Measurements from ENCODE around the gene DPF3. TPM values are rescaled to one million over a fixed set of nuclear protein-coding genes. Genes with fewer than 3 reads are reported as not detected.

DPF3 gene
- total and polyA plus RNA-seq, 11 donors, result 13.5 to 53.8 (median 37.0) TPM

DNA sequence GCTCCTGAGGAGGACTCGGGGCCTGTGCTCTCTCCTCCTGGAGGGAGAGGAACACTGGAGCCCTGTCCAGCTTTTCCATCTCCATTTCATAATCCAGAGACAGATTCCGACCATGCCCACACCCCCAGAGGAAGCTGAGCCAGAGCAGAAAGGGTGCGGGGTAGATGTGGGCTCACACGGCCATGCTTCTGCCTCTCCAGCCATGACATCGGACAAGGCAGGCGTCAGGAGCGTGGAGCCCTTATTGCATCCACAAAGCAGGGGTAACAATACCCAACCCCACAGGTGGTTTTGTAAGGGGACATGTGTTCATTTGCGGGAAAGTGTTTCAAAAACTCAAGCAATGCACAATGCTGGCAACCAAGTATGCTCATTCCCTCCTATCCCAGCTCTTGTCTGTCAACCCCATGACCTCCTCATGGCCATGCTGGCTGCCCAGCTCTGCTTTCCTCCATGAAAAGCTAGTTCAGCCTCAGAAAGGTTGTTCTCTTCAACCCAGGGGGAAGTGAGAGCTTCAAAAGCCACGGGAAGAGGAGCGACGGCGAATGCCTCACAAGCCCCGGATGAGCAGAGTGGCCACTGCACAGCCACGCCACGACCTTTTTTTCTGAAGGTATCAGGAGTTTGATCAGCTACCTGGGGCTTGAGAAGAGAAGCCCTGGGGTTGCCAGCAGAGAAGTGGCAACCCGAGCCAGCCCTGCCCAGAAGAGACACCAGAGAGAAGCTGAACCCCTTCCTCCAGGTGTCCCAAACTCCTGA lies 161.7 kb downstream of the DPF3 start:
- H3K4me1 ChIP-seq, result peaks cover 0 to 16% (median 5%) of the 10 kb centered on the region in 12 donors
- no peak for DNase-seq
- H3K27ac ChIP-seq, result no peak overlapping the region
- 81 to 85% (median 85%) methylated on average over 15 to 16 of the region's 16 CpGs for WGBS, 4 donors
- H3K4me3 ChIP-seq, result no peak overlapping the region
- peak in 1 of 4 donors; percentile 5 for ATAC-seq
- no peak for TF ChIP-seq CTCF (IDR thresholded peaks at IDR 0.05)
- peaks cover 0 to 33% (median 12%) of the 10 kb centered on the region in 9 donors for H3K36me3 ChIP-seq
- H3K27me3 ChIP-seq, result no peaks in the 10 kb centered on the region
- H3K9me3 ChIP-seq, result no peaks in the 10 kb centered on the region
- intact Hi-C loops (cut with DNase I), result no loop called here

- ATAC-seq, result no peak
These were observed 162.5 kb downstream of the DPF3 start for GRCh38 chr14:72731252-72732020.

GRCh38 chr14:72730468-72730867 lies 163.4 kb downstream of the DPF3 start:
- Histone ChIP-seq H3K4me1 (peaks cover 0 to 24% (median 4%) of the 10 kb centered on the region in 12 donors), H3K36me3 (peaks cover 0 to 33% (median 12%) of the 10 kb centered on the region in 9 donors), H3K4me3 (no peak overlapping the region), H3K9me3 (no peaks in the 10 kb centered on the region), H3K27me3 (no peaks in the 10 kb centered on the region), H3K27ac (no peak overlapping the region)
- ATAC-seq, result no peak
- 95 to 98% (median 97%) methylated on average over 4 of the region's 4 CpGs for WGBS, 4 donors
- TF ChIP-seq POLR2A (IDR thresholded peaks at IDR 0.05), result no peak
- TF ChIP-seq CTCF (IDR thresholded peaks at IDR 0.05), result no peak
- no peak for DNase-seq
- intact Hi-C loops (cut with DNase I), result no loop called here

More at GRCh38 chr14:72731252-72732020, 162.5 kb downstream of the DPF3 start:
- no peak for TF ChIP-seq POLR2A (IDR thresholded peaks at IDR 0.05)
- TF ChIP-seq CTCF (IDR thresholded peaks at IDR 0.05), result no peak
- Histone ChIP-seq H3K36me3 (peaks cover 0 to 33% (median 12%) of the 10 kb centered on the region in 9 donors), H3K9me3 (no peaks in the 10 kb centered on the region), H3K4me1 (peaks cover 0 to 16% (median 4%) of the 10 kb centered on the region in 12 donors), H3K4me3 (no peak overlapping the region), H3K27ac (no peak overlapping the region), H3K27me3 (no peaks in the 10 kb centered on the region)
- intact Hi-C loops (cut with DNase I), result no loop called here
- 85 to 89% (median 88%) methylated on average over 17 to 18 of the region's 18 CpGs for WGBS, 4 donors
- no peak for DNase-seq

DNA sequence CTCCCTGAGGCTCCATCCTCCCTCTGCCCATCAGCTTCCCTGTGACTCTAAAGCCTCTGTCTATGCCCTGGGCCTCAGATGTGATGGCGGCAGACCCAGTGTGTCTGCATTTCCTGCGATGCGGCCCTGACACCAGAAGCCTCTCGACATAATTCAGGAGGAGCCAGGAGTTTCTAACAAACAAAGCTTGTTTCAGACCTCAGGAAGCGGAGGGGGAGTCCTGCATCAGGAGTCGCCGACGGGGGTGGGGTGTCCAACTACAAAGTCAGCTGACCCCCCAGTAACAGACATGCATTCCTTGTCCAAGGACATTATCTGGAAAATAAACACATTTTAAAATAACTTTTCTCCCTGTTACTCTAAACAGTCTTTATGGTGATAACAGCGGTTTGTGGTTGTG lies 167.5 kb downstream of the DPF3 start:
- WGBS, 4 donors, result 20 to 39% (median 35%) methylated on average over 9 of the region's 9 CpGs
- intact Hi-C loops (cut with DNase I), result loop anchor here in 1 of 10 donors (10.0 kb wide), 1 partner anchor 88 kb away; no protein-coding TSS in a partner anchor
- Histone ChIP-seq H3K27me3 (no peaks in the 10 kb centered on the region), H3K9me3 (no peaks in the 10 kb centered on the region), H3K4me1 (peaks cover 0 to 48% (median 19%) of the 10 kb centered on the region in 12 donors), H3K36me3 (peaks cover 0 to 32% (median 8%) of the 10 kb centered on the region in 9 donors), H3K27ac (peak overlapping the region in 2 of 12 donors; percentile 37 to 48), H3K4me3 (no peak overlapping the region)
- DNase-seq, result no peak
- TF ChIP-seq CTCF (IDR thresholded peaks at IDR 0.05) (no peak), POLR2A (IDR thresholded peaks at IDR 0.05) (no peak)
- peak in 1 of 4 donors; percentile 14 for ATAC-seq

Data from heart left ventricle (tissue), 16 donors.